ENCODE results near the gene DGKD.

The DGKD gene

DNA sequence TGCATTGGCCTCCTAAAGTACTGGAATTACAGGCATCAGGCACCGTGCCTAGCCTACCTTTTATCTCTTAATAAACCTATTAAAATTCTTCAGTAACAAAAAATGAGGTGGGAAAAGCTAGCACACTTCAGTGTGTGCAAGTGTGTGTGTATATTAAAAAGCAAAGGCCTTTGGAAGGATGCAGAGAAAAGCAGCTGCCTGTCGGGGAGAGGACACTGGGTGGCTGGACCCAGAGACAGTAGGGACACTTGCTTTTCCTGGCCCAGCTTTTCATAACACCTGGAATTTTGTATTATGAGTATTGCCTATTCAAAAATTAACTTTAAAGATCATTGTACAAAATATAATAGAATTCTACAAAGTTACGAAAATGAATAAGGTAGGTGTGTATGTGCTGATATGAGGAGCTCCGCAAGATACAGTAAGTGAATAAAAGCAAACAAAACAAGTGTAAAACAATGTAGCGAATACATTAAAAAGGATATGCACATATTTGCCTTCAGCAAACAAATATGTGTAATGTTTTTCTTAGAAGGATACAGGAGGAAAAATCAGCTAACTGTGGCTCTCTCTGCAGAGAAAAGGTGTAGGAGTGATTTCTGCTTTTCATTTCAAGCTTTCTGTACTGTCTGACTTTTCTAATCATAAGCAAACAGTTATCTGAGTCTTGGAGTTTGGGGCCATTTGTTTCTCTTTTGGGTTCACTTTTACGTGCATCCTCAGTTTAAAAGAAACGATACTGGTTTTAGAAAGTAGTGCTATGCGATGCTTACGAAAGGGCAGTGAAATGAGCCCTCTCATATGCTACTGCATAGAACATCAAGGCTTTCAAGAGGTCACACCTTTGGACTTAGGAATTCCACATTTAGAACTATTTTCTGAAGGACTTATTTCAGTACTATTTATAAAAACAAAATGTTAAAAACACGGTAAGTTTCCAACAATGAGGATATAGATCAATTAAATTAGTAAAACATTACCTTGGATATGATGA lies 141.5 kb downstream of the DGKD start:
- TF ChIP-seq CTCF (IDR thresholded peaks at IDR 0.05; ENCODE audit: borderline replicate concordance, insufficient read depth, low read depth, low read length), result no peak
- H3K4me3 ChIP-seq (ENCODE audit: low read depth, low read length), result no peak overlapping the region

DNA sequence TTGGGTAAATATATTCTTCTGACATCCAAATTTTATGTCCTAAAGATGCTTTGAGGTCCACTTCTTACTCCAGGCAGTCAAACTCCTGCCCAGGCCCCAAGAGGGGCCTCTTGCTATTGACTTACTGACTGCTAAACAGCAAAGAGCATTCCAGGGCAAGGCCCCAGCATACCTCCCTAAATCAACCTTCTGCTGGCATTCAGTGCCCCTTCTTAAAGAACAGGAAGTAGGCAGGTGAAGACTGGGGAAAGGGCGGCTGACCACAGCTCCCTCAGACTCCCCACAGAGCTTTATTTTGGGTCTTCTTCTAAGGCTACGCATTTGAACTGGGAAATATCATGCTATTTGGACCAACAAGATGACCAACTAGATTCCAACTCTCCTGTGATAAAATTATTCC lies 143.4 kb downstream of the DGKD start:
- TF ChIP-seq CTCF (IDR thresholded peaks at IDR 0.05; ENCODE audit: borderline replicate concordance, insufficient read depth, low read depth, low read length), result no peak
- H3K4me3 ChIP-seq (ENCODE audit: low read depth, low read length), result no peak overlapping the region

DNA sequence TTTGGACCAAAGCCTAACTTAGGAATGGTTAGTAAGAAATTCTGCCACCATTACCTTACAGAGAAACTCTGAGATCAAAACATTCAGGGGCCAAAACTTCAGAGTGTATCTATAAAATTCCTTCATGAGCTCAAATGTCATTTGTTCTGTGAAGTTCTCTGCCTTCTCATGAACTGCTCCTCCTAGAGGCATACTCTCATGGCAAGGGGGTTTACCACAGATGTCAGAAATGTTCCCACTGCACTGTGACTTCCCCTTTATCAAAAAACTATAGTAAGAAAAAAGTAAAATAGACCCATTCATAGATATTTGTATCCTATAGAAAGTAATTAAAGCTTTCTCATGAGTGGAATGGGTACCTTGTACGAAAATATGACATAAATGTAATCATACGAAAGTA lies 143.8 kb downstream of the DGKD start:
- H3K4me3 ChIP-seq (ENCODE audit: low read depth, low read length), result no peak overlapping the region

GRCh38 chr2:233499928-233500327 lies 145.6 kb downstream of the DGKD start:
- TF ChIP-seq CTCF (IDR thresholded peaks at IDR 0.05; ENCODE audit: borderline replicate concordance, insufficient read depth, low read depth, low read length), result no peak
- no peak overlapping the region for H3K4me3 ChIP-seq (ENCODE audit: low read depth, low read length)

More for the DNA sequence above, 143.8 kb downstream of the DGKD start:
- TF ChIP-seq CTCF (IDR thresholded peaks at IDR 0.05; ENCODE audit: borderline replicate concordance, insufficient read depth, low read depth, low read length), result no peak

DNA sequence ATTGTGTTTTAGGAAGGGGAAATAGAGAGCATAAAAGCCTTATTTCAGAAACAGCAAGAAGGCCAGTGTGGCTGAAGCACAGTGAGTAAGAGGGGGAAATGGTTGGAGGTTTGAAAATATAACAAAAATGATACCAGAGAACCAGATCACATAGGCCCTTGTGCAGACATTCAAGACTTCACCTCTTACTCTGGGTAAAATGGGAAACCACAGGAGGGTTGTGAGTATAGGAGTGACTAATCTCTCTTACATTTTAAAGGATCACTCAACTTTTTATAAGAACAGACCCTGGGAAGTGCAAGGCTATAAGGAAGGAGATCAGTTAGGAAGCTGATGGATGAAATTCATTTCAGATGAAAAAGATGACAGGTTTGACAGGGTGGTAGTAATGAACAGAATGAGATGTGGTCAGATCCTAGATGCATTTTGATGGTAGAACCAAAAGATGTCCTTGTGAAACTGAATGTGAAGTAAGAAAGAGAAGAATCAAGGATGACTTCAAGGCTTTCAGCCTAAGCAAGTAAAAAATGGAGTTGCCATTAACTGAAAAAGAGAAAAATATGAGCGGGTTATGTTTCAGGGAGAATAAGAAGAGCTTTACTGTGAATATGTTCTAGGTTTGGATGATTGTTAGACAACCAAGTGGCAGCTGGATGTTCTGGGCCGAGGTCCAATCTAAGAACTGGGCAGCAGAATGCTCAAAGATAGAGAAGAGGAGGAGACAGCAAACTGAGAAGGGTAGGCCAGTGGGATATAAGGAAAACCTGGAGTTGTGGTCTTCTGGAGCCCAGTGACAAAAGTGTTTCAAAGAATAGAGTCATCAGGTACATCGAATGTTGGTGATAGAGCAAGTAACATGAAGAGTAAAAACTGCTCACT lies 147.1 kb downstream of the DGKD start:
- H3K4me3 ChIP-seq (ENCODE audit: low read depth, low read length), result no peak overlapping the region
- TF ChIP-seq CTCF (IDR thresholded peaks at IDR 0.05; ENCODE audit: borderline replicate concordance, insufficient read depth, low read depth, low read length), result no peak

DNA sequence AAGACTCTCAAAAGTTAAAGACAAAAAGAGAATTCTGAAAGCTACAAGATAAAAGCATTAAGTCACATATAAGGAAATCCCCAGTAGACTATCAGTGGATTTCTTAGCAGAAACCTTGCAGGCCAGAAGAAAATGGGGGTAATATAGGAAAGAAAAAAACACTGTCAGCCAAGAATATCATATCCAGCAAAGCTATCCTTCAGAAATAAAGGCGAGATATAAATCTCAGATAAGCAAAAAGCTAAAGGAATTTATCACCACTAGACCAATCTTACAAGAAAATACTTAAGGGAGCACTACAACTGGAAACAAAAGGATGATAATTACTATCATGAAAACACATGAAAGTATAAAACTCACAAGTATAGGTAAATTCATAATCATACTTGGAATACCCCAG lies 149.2 kb downstream of the DGKD start:
- no peak overlapping the region for H3K4me3 ChIP-seq (ENCODE audit: low read depth, low read length)
- TF ChIP-seq CTCF (IDR thresholded peaks at IDR 0.05; ENCODE audit: borderline replicate concordance, insufficient read depth, low read depth, low read length), result no peak
